COLO668 (cell line): Measurements from ENCODE around the gene SOX5.
"Not testable (repeated sequence)": the region's sequence is repeated elsewhere in the genome, so short reads cannot be mapped to it uniquely, and the experiment has no call there.

Source experiments
- DNase-seq: peaks from one replicate; lab custom pipeline; 2025; ENCODE audit not compliant: unreplicated experiment; lab: John Stamatoyannopoulos, UW

Gene SOX5

GRCh38 chr12:23843958-23844357, 105.5 kb downstream of the SOX5 start:
- DNase-seq = no peak

- DNase-seq = no peak
These were observed 115.4 kb downstream of the SOX5 start for GRCh38 chr12:23834076-23834475.

- no peak for DNase-seq
These were observed 117.7 kb downstream of the SOX5 start for GRCh38 chr12:23831739-23832138.

- no peak for DNase-seq
These were observed 119.3 kb downstream of the SOX5 start for GRCh38 chr12:23830210-23830609.

- peak; percentile 3 for DNase-seq
These were observed 122.1 kb downstream of the SOX5 start for GRCh38 chr12:23827353-23827752.

- not testable (repeated sequence) for DNase-seq
These were observed 124.3 kb downstream of the SOX5 start for GRCh38 chr12:23825124-23825523.

GRCh38 chr12:23824358-23824757, 125.1 kb downstream of the SOX5 start:
- DNase-seq = no peak

GRCh38 chr12:23822883-23823282, 126.6 kb downstream of the SOX5 start:
- DNase-seq = not testable (repeated sequence)

GRCh38 chr12:23817345-23817744, 132.1 kb downstream of the SOX5 start:
- no peak for DNase-seq

- DNase-seq = no peak
These were observed 133.0 kb downstream of the SOX5 start for GRCh38 chr12:23816394-23816851.

- DNase-seq = no peak
These were observed 133.7 kb downstream of the SOX5 start for GRCh38 chr12:23815810-23816209.

- no peak for DNase-seq
These were observed 136.3 kb downstream of the SOX5 start for GRCh38 chr12:23813206-23813605.

GRCh38 chr12:23810329-23810902, 139.1 kb downstream of the SOX5 start:
- DNase-seq = no peak

GRCh38 chr12:23803540-23803939, 145.9 kb downstream of the SOX5 start:
- DNase-seq = no peak

GRCh38 chr12:23795494-23795893, 154.0 kb downstream of the SOX5 start:
- DNase-seq = no peak

GRCh38 chr12:23781118-23781517, 168.4 kb downstream of the SOX5 start:
- DNase-seq = no peak

- no peak for DNase-seq
These were observed 174.3 kb downstream of the SOX5 start for GRCh38 chr12:23775208-23775607.

- DNase-seq = no peak
These were observed 178.1 kb downstream of the SOX5 start for GRCh38 chr12:23771240-23771949.

- DNase-seq = no peak
These were observed 179.1 kb downstream of the SOX5 start for GRCh38 chr12:23770202-23770938.

GRCh38 chr12:23767834-23768233, 181.6 kb downstream of the SOX5 start:
- no peak for DNase-seq

GRCh38 chr12:23763724-23764123, 185.7 kb downstream of the SOX5 start:
- no peak for DNase-seq

GRCh38 chr12:23760495-23760894, 189.0 kb downstream of the SOX5 start:
- no peak for DNase-seq
